ENCODE results near the gene CAMK1D. TPM values are rescaled to one million over a fixed set of nuclear protein-coding genes. Genes with fewer than 3 reads are reported as not detected.

CAMK1D gene
- total and polyA plus RNA-seq, 2 of the 8 experiments (the other 6 are each of a cell fraction or from before 2014, with no cell fraction given) = 3.5 to 10.6 TPM

DNA sequence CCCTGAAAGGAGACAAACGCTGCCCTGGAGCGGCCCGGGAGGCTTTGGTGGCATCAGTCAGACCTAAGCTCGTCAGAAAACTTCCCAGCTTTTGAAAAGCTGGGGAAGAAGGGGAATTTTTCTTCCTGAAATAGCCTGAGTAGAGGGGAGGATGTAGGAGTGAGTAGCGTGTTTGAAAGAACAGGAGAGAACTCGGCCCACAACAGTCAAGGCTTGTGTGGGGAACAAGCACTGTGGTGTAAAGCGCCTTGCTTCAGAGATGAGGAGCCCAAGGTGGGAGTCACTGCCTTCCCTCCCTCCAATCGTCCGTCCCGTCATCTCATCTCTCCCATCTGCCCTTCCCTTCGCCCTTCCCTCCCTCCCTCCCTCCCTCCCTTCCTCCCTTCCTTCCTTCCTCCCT is 273.3 kb downstream of the CAMK1D start:
- H3K23ac ChIP-seq (ENCODE audit: insufficient read length) = no peak overlapping the region
- no peak overlapping the region for H4K8ac ChIP-seq (ENCODE audit: extremely low read depth, insufficient read depth, low read length)
- no peaks in the 10 kb centered on the region for H3K27me3 ChIP-seq (replicated peaks in 1 of 4; ENCODE audit: control insufficient read depth in 3 of 4, extremely low read depth in 1 of 4, insufficient read depth in 3 of 4, low read length in 3 of 4)
- POLR2A ChIA-PET (ENCODE audit: partially characterized antibody) = no interaction called here
- H3K4me1 ChIP-seq (replicated peaks in 1 of 4; ENCODE audit: control insufficient read depth in 3 of 4, insufficient read depth in 4 of 4, low read length in 3 of 4) = peaks cover 0 to 3% (median 0%) of the 10 kb centered on the region in 4 experiments; a peak in 1 of 7 replicates
- no peak overlapping the region for H3K9ac ChIP-seq (replicated peaks in 1 of 4; ENCODE audit: extremely low read depth in 1 of 4, low read depth in 3 of 4, low read length in 3 of 4)
- no peaks in the 10 kb centered on the region for H3K23me2 ChIP-seq (ENCODE audit: low read depth, low read length)
- H4K5ac ChIP-seq (ENCODE audit: insufficient read length, low read depth, low read length) = no peak overlapping the region
- H3K36me3 ChIP-seq (ENCODE audit: control insufficient read depth in 2 of 4, insufficient read depth in 4 of 4, low read length in 3 of 4) = no peaks in the 10 kb centered on the region
- H2BK5ac ChIP-seq (ENCODE audit: low read depth, low read length) = no peak overlapping the region
- no peak overlapping the region for H3K14ac ChIP-seq (ENCODE audit: insufficient read length)
- CTCF ChIA-PET (ENCODE audit: partially characterized antibody) = no interaction called here
- H4K20me1 ChIP-seq (replicated peaks in 1 of 2; ENCODE audit: control insufficient read depth in 1 of 2, insufficient read depth in 2 of 2, low read length in 2 of 2) = no peaks in the 10 kb centered on the region
- H3K79me1 ChIP-seq (ENCODE audit: low read depth, low read length) = no peaks in the 10 kb centered on the region
- no peak overlapping the region for H3K56ac ChIP-seq (replicated peaks; ENCODE audit: insufficient read length, low read depth, low read length)
- H2BK15ac ChIP-seq (ENCODE audit: low read length) = no peak overlapping the region
- H3K79me2 ChIP-seq (ENCODE audit: control insufficient read depth in 1 of 2, insufficient read depth in 2 of 2, low read length in 2 of 2) = no peaks in the 10 kb centered on the region
- no peak overlapping the region for H3K18ac ChIP-seq (ENCODE audit: extremely low read depth, low read length)
- H3K4ac ChIP-seq (replicated peaks; ENCODE audit: insufficient read length, low read depth, low read length) = no peak overlapping the region
- H2BK120ac ChIP-seq (replicated peaks; ENCODE audit: low read depth, low read length) = no peak overlapping the region
- no peaks in the 10 kb centered on the region for H3K9me3 ChIP-seq (ENCODE audit: insufficient read depth in 2 of 2, low read depth in 1 of 2, low read length in 1 of 2)
- no peak overlapping the region for H2AFZ ChIP-seq (ENCODE audit: low read length)
- no peak overlapping the region for H2BK12ac ChIP-seq (ENCODE audit: low read depth, low read length)
- H2BK20ac ChIP-seq (ENCODE audit: low read length) = no peak overlapping the region
- no peak overlapping the region for H3K4me2 ChIP-seq (ENCODE audit: insufficient read depth in 1 of 2, low read depth in 2 of 2, low read length in 2 of 2)
- no peak for DNase-seq (ENCODE audit: low read depth in 1 of 2, low spot score in 2 of 2)
- H3K27ac ChIP-seq (ENCODE audit: low read depth, low read length) = no peak overlapping the region
- H3K4me3 ChIP-seq (ENCODE audit: extremely low read depth in 1 of 4, insufficient read depth in 2 of 4, low read depth in 3 of 4, low read length in 4 of 4) = no peak overlapping the region
- FAIRE-seq = no peak
- TF ChIP-seq POLR2A (IDR thresholded peaks at IDR 0.05; ENCODE audit: control extremely low read depth in 1 of 2, low read depth in 2 of 2, low read length in 2 of 2) = no peak
- no peak for TF ChIP-seq POLR2AphosphoS5 (IDR thresholded peaks at IDR 0.05; ENCODE audit: low read depth, low read length)
- no peak for TF ChIP-seq NRF1 (IDR thresholded peaks at IDR 0.05; ENCODE audit: low read depth, low read length)
- no peak for TF ChIP-seq TCF12 (IDR thresholded peaks at IDR 0.05; ENCODE audit: low read depth, low read length)
- no peak for TF ChIP-seq SAP30 (IDR thresholded peaks at IDR 0.05; ENCODE audit: insufficient read depth, insufficient replicate concordance, low read length)
- no peak overlapping the region for H4K91ac ChIP-seq (replicated peaks; ENCODE audit: insufficient read length, low read length)
- no peak overlapping the region for H2AK5ac ChIP-seq (ENCODE audit: low read depth, low read length)
- 95% methylated on average over 7 of the region's 11 CpGs; no CpG with 5 or more reads in 1 of the 2 experiments for WGBS, 2 experiments (ENCODE audit: extremely low coverage in 1 of 2, insufficient coverage in 1 of 2, insufficient read length in 1 of 2, insufficient replicate concordance in 2 of 2, low coverage in 1 of 2, low lambda C conversion rate in 2 of 2, missing lambda C conversion rate in 1 of 2)

Measured in H1 (cell line).